NCI-H1092 (cell line): Measurements from ENCODE around the gene DENND2D.

ENCODE experiments used
- DNase-seq: peaks from one replicate; lab custom pipeline; 2025; lab: John Stamatoyannopoulos, UW

DENND2D gene

DNA sequence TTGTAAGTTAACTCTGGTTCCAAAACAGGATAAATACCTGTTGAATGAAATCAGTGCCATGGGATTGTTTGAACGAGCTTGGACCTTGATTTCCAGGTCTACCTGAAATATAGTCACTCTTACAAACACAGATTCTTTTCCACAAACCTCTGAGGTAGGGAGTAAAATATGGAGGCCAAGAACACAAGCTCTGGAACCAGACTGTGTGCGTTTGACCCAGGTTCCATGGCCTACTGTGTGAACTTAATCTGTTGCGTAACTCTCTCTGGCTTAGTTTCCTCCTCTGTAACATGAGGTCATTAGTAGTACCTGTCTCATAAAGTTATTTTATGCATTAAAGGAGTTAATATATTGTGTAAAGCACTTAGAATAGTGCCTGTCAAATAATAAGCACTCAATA lies 25.1 kb downstream of the DENND2D start:
- DNase-seq, result no peak

DNA sequence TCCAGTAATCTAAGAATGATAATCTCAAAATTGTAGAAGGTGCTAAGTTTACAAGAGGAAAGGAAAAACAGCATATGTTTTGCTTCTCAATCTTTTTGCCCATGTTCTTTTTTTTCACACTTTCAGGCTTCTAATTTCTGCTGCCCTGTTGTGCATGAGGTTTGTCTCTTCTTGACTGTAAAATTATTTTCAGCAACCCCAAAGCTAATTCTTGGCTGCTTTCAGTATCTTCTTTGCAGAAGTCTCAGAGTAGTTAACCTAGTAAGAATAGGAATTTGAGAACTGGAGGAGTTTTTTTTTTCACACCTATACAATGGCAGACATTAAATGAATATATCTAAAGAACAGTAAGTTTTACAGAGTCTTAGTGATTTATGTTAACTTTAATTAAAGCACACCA lies 26.4 kb downstream of the DENND2D start:
- DNase-seq, result no peak

DNA sequence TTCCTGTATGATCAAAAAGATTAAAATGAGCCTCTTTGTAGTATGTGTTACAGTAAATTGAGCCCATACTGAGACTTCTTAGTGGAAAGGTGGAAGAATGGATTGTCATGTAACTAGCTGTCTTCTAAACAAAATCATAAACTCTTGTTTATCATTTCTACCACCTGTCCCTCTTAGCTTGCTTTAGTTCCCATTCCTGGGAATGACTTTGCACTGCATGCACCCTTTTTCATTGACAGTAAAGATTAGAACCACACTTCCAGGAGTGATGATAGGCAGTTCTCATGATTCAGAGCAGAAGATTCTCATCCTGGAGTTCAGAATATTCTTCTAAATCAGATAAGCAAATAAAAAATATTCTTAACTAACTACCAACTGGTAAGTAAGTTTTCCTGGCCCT lies 28.0 kb downstream of the DENND2D start:
- DNase-seq, result no peak

DNA sequence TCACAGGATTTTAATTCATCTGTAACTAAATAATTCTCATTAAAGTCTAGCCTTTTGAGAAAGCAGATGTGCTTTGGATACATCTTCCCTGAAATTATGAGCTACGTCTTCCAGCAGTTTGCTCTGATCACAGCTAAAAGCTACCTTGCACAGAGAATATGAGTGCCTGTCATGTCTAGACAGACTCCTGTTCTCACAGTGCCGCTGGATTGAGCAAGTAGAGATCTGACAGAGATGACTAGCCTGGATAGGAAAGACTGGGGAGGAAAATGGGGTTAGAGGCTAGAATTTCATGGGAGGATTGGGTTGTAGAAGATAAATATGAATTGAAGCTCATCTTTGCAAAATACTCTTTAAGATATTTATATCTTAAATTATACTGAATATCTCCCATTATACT lies 36.3 kb downstream of the DENND2D start:
- DNase-seq, result no peak

DNA sequence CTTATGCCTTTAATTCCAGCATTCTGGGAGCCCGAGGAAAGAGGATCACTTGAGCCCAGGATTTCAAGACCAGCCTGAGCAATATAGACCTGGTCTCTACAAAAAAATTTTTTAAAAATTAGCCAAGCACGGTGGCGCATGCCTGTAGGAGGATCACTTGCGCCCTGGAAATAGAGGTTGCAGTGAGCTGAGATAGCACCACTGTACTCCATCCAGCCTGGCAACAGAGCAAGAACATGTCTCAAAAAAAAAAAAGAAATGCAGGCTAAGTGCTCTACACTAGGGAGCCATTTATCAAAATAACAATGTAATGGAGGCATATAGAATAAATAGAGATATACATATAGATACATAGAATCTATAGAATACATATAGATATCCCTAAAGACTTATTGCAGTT lies 37.1 kb downstream of the DENND2D start:
- no peak for DNase-seq

DNA sequence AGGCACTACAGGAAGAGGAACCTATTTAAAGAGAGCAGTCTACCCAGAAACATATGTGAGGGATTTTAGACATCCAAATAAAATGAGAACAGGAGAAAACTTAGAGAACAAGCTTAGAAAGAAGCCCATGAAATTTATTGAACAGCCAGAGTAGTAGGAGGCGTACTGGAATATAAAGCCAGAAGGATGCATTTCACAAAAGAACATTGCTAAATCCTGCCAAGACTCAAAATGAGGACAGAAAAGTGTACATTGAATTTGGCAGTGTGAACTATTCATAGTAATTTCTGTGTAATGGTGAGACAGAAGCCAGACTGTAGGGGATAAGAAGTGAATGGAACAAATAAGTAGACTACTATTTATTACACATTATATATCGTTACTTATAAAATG lies 38.0 kb downstream of the DENND2D start:
- DNase-seq, result no peak

DNA sequence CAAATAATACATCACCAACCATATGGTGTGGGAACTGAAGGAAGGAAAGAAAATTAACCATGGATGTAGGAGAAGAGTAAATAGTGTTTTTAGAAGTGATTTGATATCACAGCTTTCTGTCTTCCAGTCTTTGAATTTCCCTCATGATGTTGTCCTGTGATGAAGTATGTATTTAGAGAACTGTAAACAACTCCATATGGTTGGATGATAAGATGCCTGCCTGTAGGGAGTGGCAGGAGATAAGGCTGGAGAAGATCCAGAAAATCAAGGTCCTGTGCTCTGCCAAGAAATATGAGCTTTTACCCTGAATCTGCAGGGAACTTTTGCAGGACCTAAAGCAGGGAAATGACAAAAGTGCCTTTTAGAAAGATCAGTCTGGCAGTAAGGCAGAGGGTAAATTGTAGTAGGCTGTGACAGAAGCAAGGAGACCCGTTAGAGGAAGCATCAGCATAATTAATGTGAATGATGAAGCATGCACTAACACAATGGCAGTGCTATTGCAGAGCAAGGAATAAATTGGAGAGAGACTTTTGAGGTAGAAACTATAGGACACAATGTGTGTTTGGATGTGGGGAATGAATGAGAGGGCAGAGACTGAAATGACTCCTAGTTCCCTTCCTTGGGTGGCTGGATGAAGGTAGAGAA lies 38.5 kb downstream of the DENND2D start:
- DNase-seq, result peak; percentile 3

DNA sequence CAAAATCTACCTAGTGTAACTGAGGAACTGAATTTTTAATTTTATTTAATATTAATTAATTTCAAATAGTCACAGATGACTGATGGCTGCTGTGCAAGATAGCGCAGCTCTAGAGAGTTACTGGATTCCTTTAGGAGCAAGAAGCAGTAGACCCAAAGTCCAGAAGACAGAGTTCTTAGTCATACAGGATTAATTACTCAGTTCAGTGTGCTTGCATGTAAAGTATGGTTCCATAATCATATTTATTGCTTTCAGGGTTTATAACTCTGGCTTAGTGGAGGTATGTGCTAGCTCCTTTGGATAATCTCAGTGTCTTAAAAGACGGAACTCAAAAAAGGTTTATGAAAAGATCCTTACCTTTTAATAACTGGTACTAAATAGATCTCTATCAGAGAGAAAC lies 43.0 kb downstream of the DENND2D start:
- no peak for DNase-seq

DNA sequence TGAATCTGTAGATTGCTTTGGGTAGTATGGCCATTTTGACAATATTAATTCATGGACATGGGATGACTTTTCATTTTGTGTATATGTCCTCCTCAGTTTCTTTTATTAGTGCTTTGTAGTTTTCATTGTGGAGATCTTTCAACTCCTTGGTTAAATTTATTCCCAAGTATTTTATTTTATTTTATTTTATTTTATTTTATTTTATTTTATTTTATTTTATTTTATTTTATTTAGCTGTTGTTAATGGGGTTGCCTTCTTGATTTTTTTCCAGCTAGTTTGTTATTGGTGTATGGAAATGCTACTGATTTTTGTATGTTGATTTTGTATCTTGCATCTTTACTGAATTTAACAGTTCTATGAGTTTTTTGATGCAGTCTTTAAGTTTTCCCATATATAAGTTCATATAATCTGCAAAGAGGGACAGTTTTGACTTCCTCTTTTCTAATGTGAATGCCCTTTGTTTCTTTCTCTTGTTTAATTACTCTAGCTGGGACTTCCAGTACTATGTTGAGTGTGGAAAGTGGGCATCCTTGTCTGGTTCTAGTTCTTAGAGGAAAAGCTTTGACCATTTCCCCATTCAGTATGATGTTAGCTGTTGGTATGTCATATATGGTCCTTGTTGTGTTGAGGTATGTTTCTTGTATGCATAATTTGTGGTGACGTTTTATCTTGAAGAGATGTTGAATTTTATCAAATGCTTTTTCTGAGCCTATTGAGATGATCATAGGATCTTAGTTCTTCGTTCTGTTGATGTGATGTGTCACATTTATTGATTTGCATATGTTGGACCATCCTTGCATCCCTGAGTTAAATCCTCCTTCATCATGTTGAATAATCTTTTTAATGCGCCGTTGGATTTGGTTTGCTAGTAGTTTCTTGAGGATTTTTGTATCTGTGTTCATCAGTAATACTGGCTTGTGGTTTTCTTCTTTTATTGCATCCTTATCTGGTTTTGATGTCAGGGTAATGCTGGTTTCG lies 46.1 kb downstream of the DENND2D start:
- no peak for DNase-seq

DNA sequence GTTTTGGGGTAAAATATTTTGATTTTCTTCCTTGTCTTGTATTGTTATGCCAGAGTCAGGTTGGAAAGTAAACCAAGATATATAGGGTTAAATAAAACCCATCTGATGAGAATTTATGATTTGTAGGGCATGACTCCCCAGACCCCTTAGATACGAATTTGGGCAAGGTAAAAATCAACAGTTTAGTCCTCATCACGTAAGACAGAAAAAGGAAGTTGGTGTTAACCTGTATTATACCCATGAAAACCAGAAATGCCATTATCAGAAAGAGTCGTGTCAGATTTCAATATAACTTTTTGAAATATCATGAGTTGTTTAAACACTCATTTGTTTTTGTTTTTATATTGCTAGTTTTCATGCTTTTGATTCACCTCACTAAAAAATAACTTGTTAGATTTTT lies 48.6 kb downstream of the DENND2D start:
- no peak for DNase-seq

DNA sequence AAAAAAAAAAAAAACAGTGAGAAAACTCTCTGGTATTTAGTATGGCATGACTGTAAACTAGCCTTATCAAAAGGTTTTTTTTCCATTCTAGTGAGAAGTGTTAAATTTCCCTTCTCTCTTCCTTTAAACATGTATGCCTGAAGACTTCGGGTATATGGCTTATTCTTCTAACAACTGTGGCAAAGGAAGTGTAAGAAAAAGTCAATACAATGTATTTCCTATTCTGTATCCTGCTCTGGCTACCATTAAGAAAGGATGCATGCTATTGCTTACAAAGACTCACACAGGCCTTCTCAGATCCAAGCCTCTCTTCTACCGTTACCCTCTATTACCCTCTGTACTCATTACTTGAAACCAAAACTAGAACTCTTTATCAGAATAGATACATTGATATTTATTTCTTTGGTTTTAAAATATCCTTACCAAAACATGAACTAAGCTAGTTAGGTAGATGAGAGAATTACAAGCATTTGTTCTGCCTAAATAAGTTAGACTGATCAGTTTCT lies 52.0 kb downstream of the DENND2D start:
- DNase-seq, result no peak

DNA sequence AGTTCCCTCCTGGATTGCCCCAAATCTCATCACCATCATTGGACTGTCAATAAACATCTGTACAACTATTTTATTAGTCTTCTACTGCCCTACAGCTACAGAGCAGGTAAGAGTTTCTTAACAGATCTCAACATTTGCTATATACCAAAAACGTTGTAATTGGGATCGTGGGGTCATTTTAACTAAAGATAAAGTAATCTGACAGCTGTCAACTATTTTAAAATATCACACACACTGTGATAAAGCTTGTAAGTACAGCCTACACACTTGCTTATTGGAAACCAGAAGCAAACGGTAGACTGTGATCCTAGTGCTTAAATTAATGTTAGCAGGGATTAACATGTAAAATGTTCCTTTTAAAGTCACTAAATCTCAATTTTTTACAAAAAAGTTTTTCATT lies 52.5 kb downstream of the DENND2D start:
- no peak for DNase-seq

DNA sequence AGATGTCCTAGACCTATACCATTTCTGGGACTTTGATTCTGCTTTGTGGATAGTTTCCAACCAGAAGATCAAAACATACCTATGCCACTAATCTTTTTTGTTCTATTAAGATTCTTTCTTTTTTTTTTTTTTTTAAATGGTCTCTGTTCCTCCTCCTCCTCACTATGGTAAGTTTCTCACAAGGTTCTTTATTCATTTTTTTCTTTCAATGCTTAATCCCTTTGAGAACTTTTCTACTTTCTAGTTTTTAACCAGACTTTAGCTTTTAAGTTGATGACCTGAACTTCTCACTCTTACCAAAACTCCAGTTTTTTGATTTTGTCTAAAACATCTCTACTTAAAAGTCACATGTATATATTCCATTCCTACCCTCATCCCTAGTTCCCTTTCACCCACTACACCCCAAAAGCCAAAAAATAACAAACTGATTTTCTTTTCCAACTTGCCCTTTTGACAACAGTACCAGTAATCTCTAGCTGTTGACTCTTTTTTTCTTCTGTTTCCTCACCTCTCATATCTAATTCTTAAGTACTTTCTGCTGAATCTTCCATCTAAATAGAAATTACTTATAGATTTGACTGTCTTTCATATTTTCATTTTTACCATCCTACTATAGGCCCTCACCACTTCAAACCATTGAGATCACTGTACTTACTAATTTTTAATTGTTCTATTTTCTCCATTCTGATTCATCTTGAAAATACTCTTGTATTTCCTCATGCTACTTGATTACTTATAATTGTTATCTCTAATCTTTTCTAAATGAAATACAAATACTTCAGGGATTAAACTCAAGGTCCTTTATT lies 54.3 kb downstream of the DENND2D start:
- no peak for DNase-seq

DNA sequence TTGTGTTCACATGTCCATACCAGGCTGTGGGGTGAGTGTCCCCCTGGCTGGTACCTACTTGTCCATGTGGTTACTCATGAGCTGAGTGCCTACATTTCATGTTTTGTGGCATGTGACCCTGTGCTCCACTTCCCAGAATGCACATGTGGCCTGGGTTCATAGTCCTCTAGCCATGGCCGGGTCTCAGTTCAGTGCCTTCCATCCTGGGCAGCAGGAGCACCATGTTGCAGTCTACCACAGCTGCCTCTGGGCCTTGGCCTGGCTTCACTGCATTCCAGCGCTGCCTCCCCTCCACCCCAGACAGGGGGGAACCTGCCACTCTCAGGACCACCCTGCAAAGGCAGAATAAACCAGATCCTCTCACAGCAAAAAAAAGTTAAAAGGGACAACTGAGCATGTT lies 54.9 kb downstream of the DENND2D start:
- no peak for DNase-seq

DNA sequence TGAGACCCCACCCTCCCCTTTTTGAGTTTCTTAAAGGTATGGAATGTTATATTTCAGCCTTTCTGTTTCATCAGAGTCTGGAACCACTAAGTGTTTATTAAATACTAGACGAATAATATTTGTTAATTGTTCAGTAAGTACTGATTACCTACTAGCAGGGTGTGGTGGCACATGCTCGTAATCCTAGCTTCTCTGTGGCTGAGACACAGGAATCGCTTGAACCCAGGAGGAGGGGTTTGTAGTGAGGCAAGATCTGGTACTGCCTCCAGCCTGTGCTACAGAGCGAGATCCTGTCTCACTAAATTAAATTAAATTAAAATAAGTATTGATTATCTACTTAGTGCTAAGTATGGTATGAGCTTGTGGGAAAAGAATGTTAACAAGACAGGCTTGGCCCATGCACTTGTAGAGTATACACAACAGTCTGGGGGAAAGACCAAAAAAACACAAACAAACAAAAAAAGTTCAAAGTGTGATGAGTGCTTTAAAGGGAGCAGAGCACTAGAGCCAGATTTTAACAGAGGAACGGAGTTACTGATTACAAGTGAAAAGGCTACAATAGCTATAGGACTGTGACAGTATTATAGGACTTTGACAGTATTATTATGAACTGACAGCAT lies 58.0 kb downstream of the DENND2D start:
- no peak for DNase-seq

DNA sequence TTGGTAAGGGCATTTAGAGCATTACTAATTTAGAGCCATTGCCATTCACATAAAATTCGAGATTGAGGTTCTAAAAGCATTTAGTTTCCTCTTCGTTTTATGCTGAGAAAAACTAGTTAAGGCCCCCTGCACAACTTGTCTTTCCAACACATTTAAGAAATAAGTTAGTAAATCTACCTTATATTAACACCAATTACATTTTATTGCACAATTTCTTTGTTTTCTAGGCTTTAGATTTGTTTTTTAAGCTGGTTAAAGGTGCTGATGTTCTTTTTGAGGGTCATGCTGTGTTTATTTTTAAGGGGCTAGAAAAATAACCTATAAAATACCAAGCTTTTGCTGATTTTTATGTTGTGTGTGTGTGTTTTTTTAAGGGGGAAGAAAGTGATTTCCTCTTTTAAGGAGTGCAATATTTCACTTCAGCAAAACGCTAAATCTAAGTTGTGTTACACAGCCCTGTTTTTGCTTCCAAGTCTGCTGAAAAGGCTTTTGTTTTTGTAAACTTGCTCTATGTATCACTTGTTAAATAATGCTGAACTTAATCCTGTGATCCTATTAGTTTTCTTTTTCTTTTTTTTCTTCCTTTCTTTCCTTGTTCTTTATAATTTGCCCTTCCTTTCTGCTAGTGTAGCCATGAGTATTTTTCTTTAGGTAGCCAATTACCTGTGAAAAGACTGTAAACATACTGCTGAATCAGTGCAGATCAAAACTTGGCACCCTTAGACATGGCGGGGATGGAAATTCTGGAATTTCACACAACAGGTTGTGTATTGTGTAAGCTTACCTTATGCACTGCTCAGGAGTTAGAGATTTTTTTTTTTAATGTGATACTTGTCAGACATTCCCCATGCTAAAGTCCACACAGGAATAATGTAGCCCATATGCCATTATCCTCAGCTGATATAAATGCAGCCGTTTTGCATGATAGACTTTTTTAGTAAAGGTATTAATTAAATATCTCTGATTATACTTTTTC lies 58.9 kb downstream of the DENND2D start:
- DNase-seq, result no peak

DNA sequence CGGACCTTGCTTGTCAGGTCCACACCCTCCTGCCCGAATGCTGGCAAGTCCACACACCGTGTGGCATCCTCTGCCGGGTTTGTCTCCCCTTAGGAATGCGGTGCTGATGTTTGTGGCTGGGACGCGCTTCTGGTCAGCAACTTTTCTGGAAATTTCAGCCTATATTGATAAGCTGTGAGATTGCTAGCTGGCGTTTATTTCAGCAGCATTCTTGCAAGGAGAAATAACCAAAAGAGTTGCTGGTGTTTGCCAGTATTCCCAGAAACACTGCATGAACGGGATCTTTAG lies 59.8 kb downstream of the DENND2D start:
- no peak for DNase-seq

DNA sequence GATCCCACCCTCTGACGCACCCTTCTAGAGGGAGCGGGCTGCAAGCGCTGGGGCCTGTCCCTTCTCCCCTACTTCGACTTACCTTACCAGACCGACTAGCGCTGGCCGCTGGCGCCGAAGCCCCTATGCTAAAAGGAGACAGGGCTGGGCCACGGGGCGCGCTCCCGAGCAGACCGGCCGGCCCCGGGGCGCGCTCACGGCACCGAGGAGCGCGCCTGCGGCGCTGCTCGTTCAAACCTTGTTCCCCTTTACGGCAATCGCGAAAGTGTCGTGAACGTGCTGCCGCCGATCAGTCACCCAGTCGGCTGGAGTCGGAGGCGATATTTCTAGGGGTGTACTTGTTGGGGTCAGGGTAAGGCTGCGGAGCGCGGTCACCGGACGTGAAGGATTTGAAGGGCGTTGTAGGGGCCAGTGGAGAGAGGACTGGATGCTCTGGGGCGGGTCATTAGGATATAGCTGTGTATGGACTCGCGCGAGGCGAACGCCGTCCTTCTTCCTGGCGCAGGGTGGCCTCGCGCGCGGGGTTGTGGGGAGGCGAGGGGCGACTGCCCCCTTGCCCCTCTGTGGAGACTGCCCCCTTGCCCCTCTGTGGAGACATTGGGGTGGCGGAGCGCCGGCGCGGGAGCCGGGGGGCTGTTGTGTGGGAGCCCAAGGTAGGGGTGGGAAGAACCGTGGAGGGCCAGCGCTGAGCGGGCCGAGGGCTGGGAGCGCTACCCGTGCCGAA lies 60.3 kb downstream of the DENND2D start, which contains the start of the genes CEPT1 and DRAM2:
Gene CEPT1 (plus strand): TSS at position 268 of the 724 bp plus-strand sequence. CDS start 7,492 bp downstream, outside the sequence.
Gene DRAM2 (minus strand): TSS at position 138 of the 724 bp plus-strand sequence. CDS start 8,539 bp downstream, outside the sequence.
- peak; percentile 93 for DNase-seq

DNA sequence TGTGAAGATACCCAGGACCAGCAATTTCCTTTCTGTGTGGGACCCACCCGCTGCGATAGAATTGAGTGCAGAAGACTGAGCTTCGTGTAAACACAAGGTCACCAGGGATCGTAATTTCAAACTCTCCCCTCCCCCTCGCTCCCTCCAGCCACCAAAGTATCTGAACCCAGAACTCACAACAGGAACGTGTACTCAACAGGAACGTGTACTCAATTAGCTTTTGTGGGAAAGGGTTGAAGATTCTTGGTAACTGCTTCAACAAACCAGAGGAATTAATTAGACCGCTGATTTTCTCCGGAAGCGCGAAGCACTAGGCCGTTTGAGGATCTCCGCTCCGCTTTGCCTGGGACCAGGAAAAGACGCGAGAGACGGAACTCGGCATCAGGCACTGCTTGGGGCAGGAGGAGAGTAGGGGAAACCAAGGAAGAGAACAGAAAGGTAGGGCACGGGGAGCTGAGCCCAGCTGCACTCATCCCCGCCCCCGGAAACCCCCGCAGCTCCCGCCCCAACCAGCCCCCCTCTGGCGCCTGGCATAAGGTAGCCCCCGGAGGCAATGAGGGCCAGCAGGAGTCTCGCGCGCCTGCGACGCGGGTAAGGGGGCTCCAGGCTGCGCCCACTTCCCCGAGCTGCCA lies 61.0 kb downstream of the DENND2D start:
- peak; percentile 80 for DNase-seq
